Heart right ventricle (tissue), 16 donors: ENCODE data around the gene FAR1. TPM values are rescaled to one million over a fixed set of nuclear protein-coding genes. Genes with fewer than 3 reads are reported as not detected.

Source experiments
- ATAC-seq, 8 donors: fragments of 200-7000 bp; cut with Tn5 transposase; one replicate each; pipeline ENCODE4 v1.9.1; 2020; ENCODE audit warnings: mild to moderate bottlenecking in 8 of 8, moderate library complexity in 8 of 8, moderate number of reproducible peaks in 1 of 8
- DNase-seq, 2 donors: peaks; one replicate each; pipeline ENCODE4 v3.0.0-alpha.2; 2020
- H3K27ac ChIP-seq, 10 donors: fragments of 200-600 bp; sonication (generic) in 2 of 10; one replicate each; pipeline versions ENCODE4 v1.5.0 to v1.8.0; 2020 to 2022; ENCODE audit warnings: mild to moderate bottlenecking in 3 of 10
- H3K27me3 ChIP-seq, 7 donors: fragments of 200-600 bp; one replicate each; pipeline ENCODE4 v1.8.0; 2021 to 2022; ENCODE audit warnings: mild to moderate bottlenecking in 2 of 7
- H3K36me3 ChIP-seq, 9 donors: fragments of 200-600 bp; sonication (generic) in 1 of 9; one replicate each; pipeline versions ENCODE4 v1.5.0 to v1.8.0; 2020 to 2022; ENCODE audit warnings: mild to moderate bottlenecking in 2 of 9
- H3K4me1 ChIP-seq, 9 donors: fragments of 200-600 bp; sonication (generic) in 1 of 9; one replicate each; pipeline versions ENCODE4 v1.5.0 to v1.8.0; 2020 to 2022; ENCODE audit warnings: mild to moderate bottlenecking in 4 of 9
- H3K4me3 ChIP-seq, 10 donors: fragments of 200-600 bp; sonication (generic) in 2 of 10; one replicate each; pipeline versions ENCODE4 v1.5.0 to v1.8.0; 2020 to 2022; ENCODE audit warnings: mild to moderate bottlenecking in 7 of 10, moderate library complexity in 2 of 10
- H3K9me3 ChIP-seq, 11 donors: fragments of 200-600 bp in 10 of 11; sonication (generic) in 2 of 11; one replicate each; pipeline versions ENCODE4 v1.5.0 to v1.8.0; 2013 to 2022; ENCODE audit warnings: mild to moderate bottlenecking in 2 of 11, control low read depth in 1 of 11, moderate library complexity in 1 of 11
- CTCF ChIP-seq, 9 donors: fragments of 200-600 bp; sonication (generic) in 2 of 9; IDR thresholded peaks; one replicate each; pipeline versions ENCODE4 v1.5.0 to v1.8.0; 2021 to 2022; ENCODE audit warnings: antibody characterized with exemption in 9 of 9, mild to moderate bottlenecking in 5 of 9, moderate library complexity in 1 of 9
- WGBS, 2 donors: extraction: QIAGEN DNeasy Blood & Tissue Kit; methylation state at CpG; one replicate each; pipeline ENCODE4 v1.1.7; 2013; ENCODE audit warnings: inconsistent platforms in 1 of 2; 5-methylcytosine and 5-hydroxymethylcytosine counted together
- intact Hi-C, 10 donors: fragments of 100-400 bp; cut with DNase I; formaldehyde crosslinking; loops; one replicate each; pipeline versions ENCODE4 v1.11.1 to v1.14.2; 2022
- polyA plus RNA-seq, 2 donors: library from polyadenylated mRNA; stranded (reverse); fragments of 200-250 nt; gene quantifications; one replicate each; pipeline ENCODE4 v1.2.3, GENCODE V29; 2013
- total RNA-seq, 10 donors: library from RNA; stranded (reverse); fragmentation: NEBNext Ultra II Directional in 3 of 10; extraction: Animal tissue kit (Norgen Biotek cat#: 25700) in 3 of 10; gene quantifications; one replicate each; pipeline versions ENCODE4 v1.2.1 to v1.2.4, GENCODE V29; 2021 to 2023
- donor health status: Arrhythmogenic right ventricular cardiomyopathy.
- donor health status: ischemic (EF 13 %, LVEDD 7.1; RV severe dilation, severe dysfunction).
- donor health status: healthy with polysubstance abuse.
- donor health status: DM: no; HTN: yes; CAD: no.
- donor health status: DM: no; HTN: no; CAD: no.
- donor health status: ischemic (EF 25% LVEDD 6.9; RV normal size, moderate dysfunction).
- donor health status: ischemic (EF 25% LVEDD 5.7; RV mildly dilated, moderate dysfunction).
- donor health status: healthy.
- donor health status: DM: yes; HTN: yes; CAD: no.
- donor health status: Ischemic cardiomyopathy.
- donor health status: ischemic (EF 35%, LVEDD 5.7; RV mildly dilated, moderate dysfunction).
- donor health status: nonischemic (EF 11% LVEDD 7.7; RV severe dilation, severe dysfunction).
- donor health status: DM: yes; HTN: yes; CAD: no.
- donor health status: PGD.
- donor health status: ischemic (EF 29% LVEDD 5.4; RV normal size, mild dysfunction).
- donor health status: nonischemic (EF 23%, LVEDD 6.1; RV moderate dilation, normal function).

Gene FAR1
- total and polyA plus RNA-seq, 12 donors = 13.3 to 45.9 (median 36.1) TPM

GRCh38 chr11:13705710-13706109, 37.2 kb downstream of the FAR1 start:
- no peak for ATAC-seq
- no peak overlapping the region for H3K27ac ChIP-seq
- no peaks in the 10 kb centered on the region for H3K27me3 ChIP-seq
- peaks cover 0 to 11% (median 0%) of the 10 kb centered on the region in 9 donors for H3K4me1 ChIP-seq
- no peak for TF ChIP-seq CTCF (IDR thresholded peaks at IDR 0.05)
- no peak for DNase-seq
- intact Hi-C loops = no loop called here
- H3K9me3 ChIP-seq = no peaks in the 10 kb centered on the region
- H3K36me3 ChIP-seq = peaks cover 0 to 70% (median 8%) of the 10 kb centered on the region in 9 donors
- H3K4me3 ChIP-seq = no peak overlapping the region

GRCh38 chr11:13713982-13714381, 45.5 kb downstream of the FAR1 start:
- Histone ChIP-seq H3K27ac (no peak overlapping the region), H3K4me1 (peaks cover 0 to 8% (median 0%) of the 10 kb centered on the region in 9 donors), H3K9me3 (no peaks in the 10 kb centered on the region), H3K4me3 (no peak overlapping the region), H3K27me3 (no peaks in the 10 kb centered on the region), H3K36me3 (peaks cover 0 to 99% (median 19%) of the 10 kb centered on the region in 9 donors)
- intact Hi-C loops = no loop called here
- TF ChIP-seq CTCF (IDR thresholded peaks at IDR 0.05) = no peak
- no peak for ATAC-seq
- no peak for DNase-seq
- WGBS, 2 donors = 97 to 99% methylated on average over 2 of the region's 2 CpGs

GRCh38 chr11:13717331-13717730, 48.9 kb downstream of the FAR1 start:
- DNase-seq = no peak
- TF ChIP-seq CTCF (IDR thresholded peaks at IDR 0.05) = no peak
- intact Hi-C loops = no loop called here
- no peak overlapping the region for H3K4me3 ChIP-seq
- no peak for ATAC-seq
- peaks cover 0 to 90% (median 19%) of the 10 kb centered on the region in 9 donors for H3K36me3 ChIP-seq
- H3K27ac ChIP-seq = no peak overlapping the region
- H3K9me3 ChIP-seq = no peaks in the 10 kb centered on the region
- no peaks in the 10 kb centered on the region for H3K27me3 ChIP-seq
- 88 to 93% methylated on average over 3 of the region's 3 CpGs for WGBS, 2 donors
- H3K4me1 ChIP-seq = peaks cover 0 to 15% (median 0%) of the 10 kb centered on the region in 9 donors

- ATAC-seq = no peak
- Histone ChIP-seq H3K4me3 (no peak overlapping the region), H3K4me1 (peaks cover 0 to 15% (median 0%) of the 10 kb centered on the region in 9 donors), H3K36me3 (peaks cover 0 to 92% (median 19%) of the 10 kb centered on the region in 9 donors), H3K27ac (no peak overlapping the region), H3K9me3 (no peaks in the 10 kb centered on the region), H3K27me3 (no peaks in the 10 kb centered on the region)
- no peak for DNase-seq
- intact Hi-C loops = no loop called here
- no peak for TF ChIP-seq CTCF (IDR thresholded peaks at IDR 0.05)
Observed at GRCh38 chr11:13718394-13718793, 49.9 kb downstream of the FAR1 start.
